ENCODE results near the gene CYP26B1.

Gene CYP26B1

DNA sequence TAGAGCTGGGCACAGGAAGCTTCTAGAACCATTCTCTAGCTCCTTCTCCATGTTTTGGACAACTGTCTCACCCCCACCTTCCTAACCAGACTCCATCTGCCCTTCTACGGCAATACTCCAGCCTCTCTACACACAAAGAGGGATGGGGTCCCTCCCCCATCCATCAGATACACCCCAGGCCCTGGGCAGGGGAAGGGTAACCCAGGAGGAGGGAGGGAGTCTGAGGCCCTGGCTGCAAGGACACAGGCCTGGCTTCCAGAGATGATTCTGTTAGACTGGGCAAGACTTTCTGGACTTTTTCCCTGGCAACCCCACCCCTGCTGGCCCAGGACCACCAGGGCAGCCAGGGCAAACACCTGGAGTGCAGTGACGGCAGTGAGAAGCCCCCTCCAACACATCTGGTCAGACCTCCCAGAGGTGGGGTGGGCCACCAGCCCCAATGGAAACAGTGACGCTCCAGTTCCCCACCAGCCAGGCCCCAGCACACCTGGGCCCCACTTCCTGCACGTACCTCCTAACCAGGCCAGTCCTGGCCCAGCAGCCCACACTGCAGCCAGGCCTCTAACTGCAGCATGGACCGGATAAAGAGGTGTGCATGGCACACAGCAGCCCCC, 6.5 kb downstream of the CYP26B1 start:
- DNase-seq (ENCODE audit: low read depth), result no peak

DNA sequence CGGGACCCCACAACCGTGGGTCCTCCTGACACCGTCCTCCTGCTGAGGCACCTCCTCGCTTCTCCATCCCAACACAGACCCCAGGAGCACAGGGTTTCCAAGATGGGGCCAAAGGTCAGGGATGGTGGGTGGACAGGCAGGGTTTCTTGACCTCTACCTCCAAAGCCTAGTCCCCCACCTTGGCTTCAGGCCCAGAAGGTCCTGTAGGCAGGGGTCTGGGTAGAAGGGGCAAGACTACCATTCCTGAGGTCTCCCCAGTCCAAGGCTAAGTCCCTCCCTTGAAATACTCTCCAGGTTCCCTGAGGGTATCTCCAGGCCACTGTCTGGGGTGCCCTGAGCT, 7.1 kb downstream of the CYP26B1 start:
- no peak for DNase-seq (ENCODE audit: low read depth)

GRCh38 chr2:72139874-72140620, 7.6 kb downstream of the CYP26B1 start:
- no peak for DNase-seq (ENCODE audit: low read depth)

- no peak for DNase-seq (ENCODE audit: low read depth)
Measured at GRCh38 chr2:72139471-72139873, 8.2 kb downstream of the CYP26B1 start.

GRCh38 chr2:72138921-72139381, 8.7 kb downstream of the CYP26B1 start:
- no peak for DNase-seq (ENCODE audit: low read depth)

GRCh38 chr2:72138011-72138881, 9.4 kb downstream of the CYP26B1 start:
- DNase-seq (ENCODE audit: low read depth), result no peak

- DNase-seq (ENCODE audit: low read depth), result no peak
Measured at GRCh38 chr2:72137498-72138010, 10.1 kb downstream of the CYP26B1 start.

GRCh38 chr2:72136933-72137497, 10.6 kb downstream of the CYP26B1 start:
- no peak for DNase-seq (ENCODE audit: low read depth)

DNA sequence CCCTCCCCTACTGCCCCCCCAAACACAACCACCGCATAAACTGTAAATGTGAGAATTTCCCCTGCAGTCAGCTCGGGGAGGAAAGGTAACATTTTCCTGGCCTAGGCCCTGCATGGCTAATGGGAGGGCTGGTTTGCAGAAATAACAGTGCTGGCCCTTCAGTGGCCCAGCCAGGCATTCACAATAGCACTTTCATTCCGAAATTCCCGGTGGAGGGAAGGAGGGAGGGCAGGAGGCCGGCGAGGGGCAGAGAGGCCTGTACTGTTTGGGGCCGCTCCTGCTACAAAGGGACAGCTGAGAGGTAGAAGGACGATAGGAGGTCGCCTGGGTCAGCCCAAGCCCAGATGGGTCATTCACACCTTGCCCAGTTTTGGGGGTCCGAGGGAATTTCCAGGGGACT, 11.3 kb downstream of the CYP26B1 start:
- DNase-seq (ENCODE audit: low read depth), result no peak

DNA sequence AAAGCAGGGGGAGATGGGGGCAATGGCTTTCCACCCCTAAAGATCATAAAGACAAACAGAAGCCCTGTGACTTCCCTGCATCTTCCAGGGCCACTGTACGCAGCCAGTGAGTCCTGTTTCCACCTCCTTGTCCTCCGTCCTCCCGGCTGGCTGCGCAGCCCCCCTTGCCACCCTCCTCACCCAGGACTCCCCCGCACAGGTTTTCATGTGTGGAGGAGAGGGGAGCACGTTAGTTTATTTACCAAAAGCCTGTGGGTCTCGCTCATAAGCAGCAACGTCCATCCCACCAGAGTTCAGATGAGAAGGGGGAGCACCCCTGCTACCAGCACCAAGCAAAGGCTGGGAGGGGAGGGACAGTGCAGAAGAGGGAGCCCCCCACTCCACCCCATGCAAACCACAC, 11.7 kb downstream of the CYP26B1 start:
- no peak for DNase-seq (ENCODE audit: low read depth)

DNA sequence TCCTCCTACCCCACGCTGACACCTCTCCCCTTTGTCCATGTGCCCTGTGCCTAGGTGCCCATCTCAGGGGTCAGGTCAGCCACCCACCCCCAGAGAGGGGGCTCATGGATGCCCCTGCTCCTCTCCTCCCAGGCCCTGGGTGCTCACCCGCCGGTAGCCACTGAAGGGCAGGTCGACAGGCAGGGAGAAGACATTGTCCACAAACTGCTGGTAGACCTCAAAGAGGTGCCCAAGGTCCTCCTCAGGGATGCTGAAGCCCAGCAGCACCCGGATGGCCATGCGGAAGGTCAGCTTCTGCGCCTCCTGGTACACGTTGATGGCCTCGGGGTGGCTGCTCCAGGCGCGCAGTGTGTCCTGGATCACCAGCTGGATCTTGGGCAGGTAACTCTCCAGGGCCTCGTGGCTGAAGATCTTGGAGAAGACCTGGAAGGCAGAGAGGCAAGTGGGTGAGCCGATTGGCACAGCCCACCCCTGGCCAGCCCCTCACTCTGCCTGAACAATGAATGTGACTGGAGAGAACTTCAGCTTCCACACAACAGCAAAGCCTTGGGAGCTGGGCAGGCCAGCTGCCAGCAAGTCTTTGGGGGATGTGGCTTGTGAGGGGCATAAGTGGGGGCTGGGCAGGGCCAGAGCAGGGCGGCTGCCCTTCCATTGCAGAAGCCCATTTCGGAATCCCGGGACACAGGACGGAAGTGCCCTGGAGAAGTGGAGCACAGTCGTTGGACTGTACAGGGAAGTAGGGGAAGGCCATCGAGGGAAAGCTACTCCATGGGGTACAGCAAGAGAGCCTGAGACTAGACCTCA, 12.5 kb downstream of the CYP26B1 start:
- no peak for DNase-seq (ENCODE audit: low read depth)

- no peak for DNase-seq (ENCODE audit: low read depth)
Measured at GRCh38 chr2:72134408-72134996, 13.2 kb downstream of the CYP26B1 start.

GRCh38 chr2:72133721-72134407, 13.8 kb downstream of the CYP26B1 start:
- DNase-seq (ENCODE audit: low read depth), result no peak

DNA sequence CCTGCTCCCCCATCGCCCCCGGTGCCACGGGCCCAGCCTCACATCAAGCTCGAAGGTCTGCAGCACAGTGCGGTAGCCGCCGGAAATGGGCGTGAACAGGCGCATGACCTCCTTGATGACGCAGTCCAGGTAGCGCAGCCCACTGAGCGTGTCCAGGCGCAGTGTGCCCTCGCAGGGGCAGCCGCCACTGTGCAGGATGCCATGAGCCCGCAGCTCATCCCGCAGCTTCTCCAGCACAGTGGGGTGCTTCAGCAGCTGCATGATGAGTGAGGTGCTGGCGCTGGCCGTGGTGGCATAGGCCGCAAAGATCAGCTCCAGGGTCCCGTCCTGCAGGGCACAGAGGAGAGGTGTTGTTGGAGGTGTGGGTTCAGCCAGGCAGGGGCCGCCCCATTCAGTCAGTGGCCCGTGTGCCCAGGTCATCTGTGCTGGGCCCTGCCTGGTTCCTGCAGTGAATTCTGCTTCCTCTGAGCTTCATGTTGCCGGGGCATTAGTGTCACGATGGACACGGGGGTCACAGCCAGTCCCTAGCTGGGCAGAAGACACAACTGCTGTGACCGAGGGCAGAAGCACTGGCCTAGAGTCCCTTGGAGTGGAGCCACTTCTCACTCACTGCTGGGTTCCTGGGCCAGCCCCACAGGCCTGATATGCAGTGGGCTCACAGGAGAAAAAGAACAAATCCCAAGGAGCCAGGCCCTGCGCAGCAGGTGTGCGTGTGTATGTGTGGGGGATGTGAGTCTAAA, 14.5 kb downstream of the CYP26B1 start:
- no peak for DNase-seq (ENCODE audit: low read depth)

DNA sequence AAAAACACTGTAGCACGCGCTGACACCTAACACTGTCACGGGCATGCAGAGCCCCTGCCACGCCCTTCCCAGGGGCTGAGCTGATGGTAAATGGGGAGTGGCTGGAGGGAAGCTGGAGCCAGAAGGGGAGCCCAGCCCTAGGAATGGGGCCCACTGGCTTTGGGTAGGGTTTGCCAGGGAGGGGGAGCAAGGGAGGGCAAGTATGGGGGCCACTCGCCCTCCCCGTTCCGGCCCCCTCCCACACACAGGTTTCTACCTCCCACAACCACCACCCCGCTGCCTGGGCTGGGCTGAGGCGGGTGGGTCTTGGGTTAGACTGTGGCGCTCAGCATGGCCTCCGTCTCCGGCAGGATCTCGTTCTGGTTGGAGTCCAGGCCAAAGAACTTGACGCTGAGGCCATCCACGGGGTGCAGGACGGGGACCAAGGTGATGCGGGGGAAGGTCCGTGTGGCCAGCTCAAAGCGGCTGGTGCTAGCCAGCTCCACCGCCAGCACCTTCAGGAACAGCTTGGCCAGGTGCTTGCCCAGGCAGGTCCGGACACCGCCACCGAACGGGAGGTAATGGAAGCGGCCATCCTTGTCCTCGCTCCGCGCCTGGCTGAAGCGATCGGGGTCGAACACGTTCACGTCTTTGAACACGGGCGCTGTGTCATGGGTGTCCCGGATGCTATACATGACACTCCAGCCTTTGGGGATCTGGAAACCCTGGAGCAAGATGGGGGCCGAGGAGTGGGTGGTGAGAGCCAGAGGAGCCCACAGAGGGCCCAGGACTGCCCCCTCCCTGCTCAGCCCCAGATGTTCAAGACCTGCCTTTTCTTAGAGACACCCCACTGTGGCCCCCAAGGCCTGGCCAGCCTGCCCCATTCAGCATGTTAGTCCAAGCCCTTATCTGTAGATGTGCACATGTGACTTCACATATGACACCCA, 15.5 kb downstream of the CYP26B1 start:
- DNase-seq (ENCODE audit: low read depth), result no peak

- no peak for DNase-seq (ENCODE audit: low read depth)
Measured at GRCh38 chr2:72131371-72131891, 16.2 kb downstream of the CYP26B1 start.

- DNase-seq (ENCODE audit: low read depth), result no peak
Measured at GRCh38 chr2:72130659-72131360, 16.9 kb downstream of the CYP26B1 start.

All from iris pigment epithelial cell (primary cell).